ENCODE data around the gene GRM7. TPM values are rescaled to one million over a fixed set of nuclear protein-coding genes. Genes with fewer than 3 reads are reported as not detected.

Gene GRM7
- total and polyA plus RNA-seq, 2 experiments from 2014 or later, result 0.40 TPM; not detected in 1

DNA sequence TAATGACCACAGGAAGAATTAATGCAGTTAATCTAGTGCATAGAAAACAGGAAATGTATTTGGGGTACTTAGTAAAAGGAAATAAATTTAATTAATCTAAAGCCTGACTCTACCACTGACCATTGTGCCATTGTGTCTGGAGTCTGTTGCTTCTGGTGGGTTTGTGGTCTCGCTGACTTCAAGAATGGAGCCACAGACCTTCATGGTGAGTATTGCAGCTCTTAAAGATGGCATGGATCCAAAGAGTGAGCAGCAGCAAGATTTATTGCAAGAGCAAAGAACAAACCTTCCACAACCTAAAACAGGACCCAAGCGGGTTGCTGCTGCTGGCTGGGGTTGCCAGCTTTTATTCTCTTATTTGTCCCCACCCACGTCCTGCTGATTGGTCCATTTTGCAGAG is 929.2 kb downstream of the GRM7 start (continued):
- TF ChIP-seq, protein P1, sequence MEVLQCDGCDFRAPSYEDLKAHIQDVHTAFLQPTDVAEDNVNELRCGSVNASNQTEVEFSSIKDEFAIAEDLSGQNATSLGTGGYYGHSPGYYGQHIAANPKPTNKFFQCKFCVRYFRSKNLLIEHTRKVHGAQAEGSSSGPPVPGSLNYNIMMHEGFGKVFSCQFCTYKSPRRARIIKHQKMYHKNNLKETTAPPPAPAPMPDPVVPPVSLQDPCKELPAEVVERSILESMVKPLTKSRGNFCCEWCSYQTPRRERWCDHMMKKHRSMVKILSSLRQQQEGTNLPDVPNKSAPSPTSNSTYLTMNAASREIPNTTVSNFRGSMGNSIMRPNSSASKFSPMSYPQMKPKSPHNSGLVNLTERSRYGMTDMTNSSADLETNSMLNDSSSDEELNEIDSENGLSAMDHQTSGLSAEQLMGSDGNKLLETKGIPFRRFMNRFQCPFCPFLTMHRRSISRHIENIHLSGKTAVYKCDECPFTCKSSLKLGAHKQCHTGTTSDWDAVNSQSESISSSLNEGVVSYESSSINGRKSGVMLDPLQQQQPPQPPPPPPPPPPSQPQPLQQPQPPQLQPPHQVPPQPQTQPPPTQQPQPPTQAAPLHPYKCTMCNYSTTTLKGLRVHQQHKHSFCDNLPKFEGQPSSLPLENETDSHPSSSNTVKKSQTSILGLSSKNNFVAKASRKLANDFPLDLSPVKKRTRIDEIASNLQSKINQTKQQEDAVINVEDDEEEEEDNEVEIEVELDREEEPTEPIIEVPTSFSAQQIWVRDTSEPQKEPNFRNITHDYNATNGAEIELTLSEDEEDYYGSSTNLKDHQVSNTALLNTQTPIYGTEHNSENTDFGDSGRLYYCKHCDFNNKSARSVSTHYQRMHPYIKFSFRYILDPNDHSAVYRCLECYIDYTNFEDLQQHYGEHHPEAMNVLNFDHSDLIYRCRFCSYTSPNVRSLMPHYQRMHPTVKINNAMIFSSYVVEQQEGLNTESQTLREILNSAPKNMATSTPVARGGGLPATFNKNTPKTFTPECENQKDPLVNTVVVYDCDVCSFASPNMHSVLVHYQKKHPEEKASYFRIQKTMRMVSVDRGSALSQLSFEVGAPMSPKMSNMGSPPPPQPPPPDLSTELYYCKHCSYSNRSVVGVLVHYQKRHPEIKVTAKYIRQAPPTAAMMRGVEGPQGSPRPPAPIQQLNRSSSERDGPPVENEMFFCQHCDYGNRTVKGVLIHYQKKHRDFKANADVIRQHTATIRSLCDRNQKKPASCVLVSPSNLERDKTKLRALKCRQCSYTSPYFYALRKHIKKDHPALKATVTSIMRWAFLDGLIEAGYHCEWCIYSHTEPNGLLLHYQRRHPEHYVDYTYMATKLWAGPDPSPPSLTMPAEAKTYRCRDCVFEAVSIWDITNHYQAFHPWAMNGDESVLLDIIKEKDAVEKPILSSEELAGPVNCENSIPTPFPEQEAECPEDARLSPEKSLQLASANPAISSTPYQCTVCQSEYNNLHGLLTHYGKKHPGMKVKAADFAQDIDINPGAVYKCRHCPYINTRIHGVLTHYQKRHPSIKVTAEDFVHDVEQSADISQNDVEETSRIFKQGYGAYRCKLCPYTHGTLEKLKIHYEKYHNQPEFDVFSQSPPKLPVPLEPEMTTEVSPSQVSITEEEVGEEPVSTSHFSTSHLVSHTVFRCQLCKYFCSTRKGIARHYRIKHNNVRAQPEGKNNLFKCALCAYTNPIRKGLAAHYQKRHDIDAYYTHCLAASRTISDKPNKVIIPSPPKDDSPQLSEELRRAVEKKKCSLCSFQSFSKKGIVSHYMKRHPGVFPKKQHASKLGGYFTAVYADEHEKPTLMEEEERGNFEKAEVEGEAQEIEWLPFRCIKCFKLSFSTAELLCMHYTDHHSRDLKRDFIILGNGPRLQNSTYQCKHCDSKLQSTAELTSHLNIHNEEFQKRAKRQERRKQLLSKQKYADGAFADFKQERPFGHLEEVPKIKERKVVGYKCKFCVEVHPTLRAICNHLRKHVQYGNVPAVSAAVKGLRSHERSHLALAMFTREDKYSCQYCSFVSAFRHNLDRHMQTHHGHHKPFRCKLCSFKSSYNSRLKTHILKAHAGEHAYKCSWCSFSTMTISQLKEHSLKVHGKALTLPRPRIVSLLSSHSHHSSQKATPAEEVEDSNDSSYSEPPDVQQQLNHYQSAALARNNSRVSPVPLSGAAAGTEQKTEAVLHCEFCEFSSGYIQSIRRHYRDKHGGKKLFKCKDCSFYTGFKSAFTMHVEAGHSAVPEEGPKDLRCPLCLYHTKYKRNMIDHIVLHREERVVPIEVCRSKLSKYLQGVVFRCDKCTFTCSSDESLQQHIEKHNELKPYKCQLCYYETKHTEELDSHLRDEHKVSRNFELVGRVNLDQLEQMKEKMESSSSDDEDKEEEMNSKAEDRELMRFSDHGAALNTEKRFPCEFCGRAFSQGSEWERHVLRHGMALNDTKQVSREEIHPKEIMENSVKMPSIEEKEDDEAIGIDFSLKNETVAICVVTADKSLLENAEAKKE (CRISPR knock-in tag; IDR thresholded peaks at IDR 0.05), result no peak
- TF ChIP-seq, protein P2, sequence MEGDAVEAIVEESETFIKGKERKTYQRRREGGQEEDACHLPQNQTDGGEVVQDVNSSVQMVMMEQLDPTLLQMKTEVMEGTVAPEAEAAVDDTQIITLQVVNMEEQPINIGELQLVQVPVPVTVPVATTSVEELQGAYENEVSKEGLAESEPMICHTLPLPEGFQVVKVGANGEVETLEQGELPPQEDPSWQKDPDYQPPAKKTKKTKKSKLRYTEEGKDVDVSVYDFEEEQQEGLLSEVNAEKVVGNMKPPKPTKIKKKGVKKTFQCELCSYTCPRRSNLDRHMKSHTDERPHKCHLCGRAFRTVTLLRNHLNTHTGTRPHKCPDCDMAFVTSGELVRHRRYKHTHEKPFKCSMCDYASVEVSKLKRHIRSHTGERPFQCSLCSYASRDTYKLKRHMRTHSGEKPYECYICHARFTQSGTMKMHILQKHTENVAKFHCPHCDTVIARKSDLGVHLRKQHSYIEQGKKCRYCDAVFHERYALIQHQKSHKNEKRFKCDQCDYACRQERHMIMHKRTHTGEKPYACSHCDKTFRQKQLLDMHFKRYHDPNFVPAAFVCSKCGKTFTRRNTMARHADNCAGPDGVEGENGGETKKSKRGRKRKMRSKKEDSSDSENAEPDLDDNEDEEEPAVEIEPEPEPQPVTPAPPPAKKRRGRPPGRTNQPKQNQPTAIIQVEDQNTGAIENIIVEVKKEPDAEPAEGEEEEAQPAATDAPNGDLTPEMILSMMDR (conservative IDR thresholded peaks at IDR 0.05; ENCODE audit: low read depth in 2 of 2), result no peak
- no peak for TF ChIP-seq ZNF114 (CRISPR knock-in tag; IDR thresholded peaks at IDR 0.05)
- no peak for TF ChIP-seq STAT1 (IDR thresholded peaks at IDR 0.05; ENCODE audit: unreplicated experiment)
- TF ChIP-seq JUNB (IDR thresholded peaks at IDR 0.05; ENCODE audit: unreplicated experiment), result no peak
- TF ChIP-seq, protein P3, sequence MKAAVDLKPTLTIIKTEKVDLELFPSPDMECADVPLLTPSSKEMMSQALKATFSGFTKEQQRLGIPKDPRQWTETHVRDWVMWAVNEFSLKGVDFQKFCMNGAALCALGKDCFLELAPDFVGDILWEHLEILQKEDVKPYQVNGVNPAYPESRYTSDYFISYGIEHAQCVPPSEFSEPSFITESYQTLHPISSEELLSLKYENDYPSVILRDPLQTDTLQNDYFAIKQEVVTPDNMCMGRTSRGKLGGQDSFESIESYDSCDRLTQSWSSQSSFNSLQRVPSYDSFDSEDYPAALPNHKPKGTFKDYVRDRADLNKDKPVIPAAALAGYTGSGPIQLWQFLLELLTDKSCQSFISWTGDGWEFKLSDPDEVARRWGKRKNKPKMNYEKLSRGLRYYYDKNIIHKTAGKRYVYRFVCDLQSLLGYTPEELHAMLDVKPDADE (IDR thresholded peaks at IDR 0.05), result no peak
